HepG2 (cell line): ENCODE measurements around the gene HDAC4. TPM values are rescaled to one million over a fixed set of nuclear protein-coding genes. Genes with fewer than 3 reads are reported as not detected.

Source experiments
- ATAC-seq: fragments of 200-7000 bp; cut with Tn5 transposase; 3 replicates; pipeline ENCODE4 v1.9.1; 2020; ENCODE audit warnings: mild to moderate bottlenecking, moderate library complexity
- BruUV-seq: library from RNA; stranded (reverse); fragments of 400-500 nt; replicated peaks from 2 replicates; lab custom pipeline; 2021; lab: Mats Ljungman, UMichigan
- CTCF ChIA-PET: fragments of 300-600 bp; formaldehyde crosslinking; extraction: SDS; loops from one replicate; lab custom pipeline; 2021; ENCODE audit warnings: low total read pairs, inconsistent platforms, low intra/inter-chr PET ratio; lab: Yijun Ruan, JAX
- POLR2A ChIA-PET: fragments of 350-600 bp; sonication (Branson Sonifier 250); formaldehyde crosslinking; loops from one replicate; lab custom pipeline; 2020; ENCODE audit warnings: antibody characterized with exemption, inconsistent platforms; lab: Yijun Ruan, JAX
- DNase-seq: peaks from one replicate; pipeline ENCODE4 v3.0.0-alpha.2; 2015; ENCODE audit warnings: low spot score
- FAIRE-seq: peaks from 3 replicates; lab custom pipeline; 2011; peaks lifted over from hg19 to GRCh38; lab: Jason Lieb, UNC
- H2AFZ ChIP-seq: one replicate; pipeline ENCODE4 v1.6.1; 2011; ENCODE audit warnings: low read length, inconsistent platforms
- H3K27ac ChIP-seq: fragments of 300-600 bp; 3 replicates; pipeline ENCODE4 v1.8.0; 2011; ENCODE audit warnings: mixed run types, mild to moderate bottlenecking, mixed read lengths, low read length, inconsistent platforms; ENCODE audit not compliant: insufficient read depth; ENCODE audit errors: extremely low read length
- H3K27me3 ChIP-seq, 2 experiments: fragments of 200-600 bp in 1 of 2; 2 replicates in 1 of 2; 3 replicates in 1 of 2; pipeline versions ENCODE4 v1.6.0 to v1.8.0; 2011; ENCODE audit warnings: low read length in 2 of 2, mild to moderate bottlenecking in 2 of 2, moderate library complexity in 2 of 2, inconsistent platforms in 1 of 2; ENCODE audit not compliant: insufficient read depth in 2 of 2, control insufficient read depth in 1 of 2
- H3K36me3 ChIP-seq, 2 experiments: fragments of 200-600 bp in 1 of 2; replicated peaks in 1 of 2; 2 replicates in 1 of 2; 3 replicates in 1 of 2; pipeline versions ENCODE4 v1.5.1 to v1.8.0; 2011; ENCODE audit warnings: low read length in 2 of 2, inconsistent platforms in 1 of 2; ENCODE audit not compliant: insufficient read depth in 2 of 2, control insufficient read depth in 1 of 2
- H3K4me1 ChIP-seq: 2 replicates; pipeline ENCODE4 v1.5.1; 2012; ENCODE audit warnings: low read length, inconsistent platforms; ENCODE audit not compliant: insufficient read depth
- H3K4me2 ChIP-seq: 2 replicates; pipeline ENCODE4 v1.6.0; 2011; ENCODE audit warnings: low read depth, low read length, inconsistent platforms
- H3K4me3 ChIP-seq, 3 experiments: fragments of 200-600 bp in 1 of 3; sonication (generic), shearing (Covaris generic) in 1 of 3; replicated peaks in 1 of 3; 2 replicates each; pipeline ENCODE4 v1.5.1; 2011 to 2016; ENCODE audit warnings: low read length in 3 of 3, inconsistent platforms in 2 of 3, low read depth in 2 of 3, mild to moderate bottlenecking in 2 of 3, control low read depth in 1 of 3, mixed read lengths in 1 of 3; ENCODE audit not compliant: insufficient read depth in 1 of 3
- H3K79me2 ChIP-seq: one replicate; pipeline ENCODE4 v1.6.1; 2011; ENCODE audit warnings: low read length, inconsistent platforms; ENCODE audit not compliant: insufficient read depth
- H3K9ac ChIP-seq: 2 replicates; pipeline ENCODE4 v1.6.0; 2011; ENCODE audit warnings: mild to moderate bottlenecking, low read depth, low read length, inconsistent platforms; ENCODE audit not compliant: insufficient read depth
- H3K9me3 ChIP-seq: 2 replicates; pipeline ENCODE4 v1.5.1; 2012; ENCODE audit warnings: mild to moderate bottlenecking, low read length
- H4K20me1 ChIP-seq: 2 replicates; pipeline ENCODE4 v1.6.0; 2011; ENCODE audit warnings: inconsistent platforms, mild to moderate bottlenecking, low read length, moderate library complexity; ENCODE audit not compliant: insufficient read depth
- MATR3 ChIP-seq: sonication (generic); formaldehyde crosslinking; IDR thresholded peaks from 2 replicates; pipeline ENCODE4 v1.4.0; 2020; ENCODE audit warnings: missing genetic modification reagents
- MZF1 ChIP-seq: sonication (generic); formaldehyde crosslinking; IDR thresholded peaks from 2 replicates; pipeline ENCODE4 v1.8.1; 2023; ENCODE audit warnings: mild to moderate bottlenecking, missing genetic modification reagents, borderline replicate concordance
- NFE2L1 ChIP-seq: sonication (generic); formaldehyde crosslinking; IDR thresholded peaks from 2 replicates; pipeline ENCODE4 v1.4.0; 2020; ENCODE audit warnings: missing genetic modification reagents, mild to moderate bottlenecking, borderline replicate concordance
- PCBP2 ChIP-seq: fragments of 200-400 bp; formaldehyde crosslinking; optimal IDR thresholded peaks from 2 replicates; pipeline ENCODE3; 2018; ENCODE audit warnings: low read length, low read depth; ENCODE audit not compliant: poor library complexity, severe bottlenecking
- RCOR2 ChIP-seq: IDR thresholded peaks from 2 replicates; pipeline ENCODE4 v1.6.1; 2016; ENCODE audit warnings: missing biosample characterization, missing genetic modification reagents
- RFX3 ChIP-seq: IDR thresholded peaks from 2 replicates; pipeline ENCODE4 v1.6.1; 2016; ENCODE audit warnings: missing biosample characterization, missing genetic modification reagents
- SIX1 ChIP-seq: sonication (generic); formaldehyde crosslinking; IDR thresholded peaks from 2 replicates; pipeline ENCODE4 v1.4.0; 2020; ENCODE audit warnings: missing genetic modification reagents, borderline replicate concordance
- SRSF9 ChIP-seq: fragments of 200-400 bp; formaldehyde crosslinking; IDR thresholded peaks from 2 replicates; pipeline ENCODE4 v1.6.1; 2018; ENCODE audit warnings: borderline replicate concordance, mild to moderate bottlenecking, low read depth, low read length; ENCODE audit not compliant: insufficient read depth, poor library complexity, severe bottlenecking
- U2AF1 ChIP-seq: fragments of 200-400 bp; formaldehyde crosslinking; optimal IDR thresholded peaks from 2 replicates; pipeline ENCODE3; 2017; ENCODE audit warnings: mild to moderate bottlenecking, low read depth, low read length
- ZBTB38 ChIP-seq: sonication (generic); formaldehyde crosslinking; IDR thresholded peaks from 2 replicates; pipeline ENCODE4 v1.5.1; 2020; ENCODE audit warnings: mild to moderate bottlenecking, missing genetic modification reagents
- ZNF143 ChIP-seq: sonication (generic); formaldehyde crosslinking; IDR thresholded peaks from 2 replicates; pipeline ENCODE4 v1.4.0; 2020; ENCODE audit warnings: missing genetic modification reagents
- ZNF337 ChIP-seq: sonication (generic); formaldehyde crosslinking; IDR thresholded peaks from 2 replicates; pipeline ENCODE4 v1.5.1; 2020; ENCODE audit warnings: missing genetic modification reagents, low read depth, mild to moderate bottlenecking, borderline replicate concordance
- ZNF510 ChIP-seq: sonication (generic); formaldehyde crosslinking; IDR thresholded peaks from 2 replicates; pipeline ENCODE4 v1.4.0; 2020; ENCODE audit warnings: low read depth, mild to moderate bottlenecking, missing genetic modification reagents
- ZZZ3 ChIP-seq: sonication (generic); formaldehyde crosslinking; IDR thresholded peaks from 2 replicates; pipeline ENCODE4 v1.4.0; 2020; ENCODE audit warnings: missing genetic modification reagents, mild to moderate bottlenecking, borderline replicate concordance
- WGBS: methylation state at CpG from one replicate; pipeline ENCODE4 v1.1.6; 2017; ENCODE audit warnings: low lambda C conversion rate; 5-methylcytosine and 5-hydroxymethylcytosine counted together
- in situ Hi-C: cut with HindIII; loops from 2 replicates; pipeline ENCODE4 v1.10.0; 2017; ENCODE audit warnings: low pct_unique_long_range_greater_than_20kb; ENCODE audit not compliant: extremely low pct_ligation_motif_present
- intact Hi-C: fragments of 100-400 bp; cut with micrococcal nuclease; formaldehyde crosslinking; loops from one replicate; pipeline ENCODE4 v1.10.0; 2022; ENCODE audit not compliant: unreplicated experiment
- polyA plus RNA-seq, 8 experiments: library from polyadenylated mRNA; depleted of rRNA in 3 of 8; stranded (reverse) in 7 of 8; unstranded in 1 of 8; fragments of >200 nt; fragmentation: Illumina TruSeq in 4 of 8; extraction: Trizol in 4 of 8; gene quantifications; 2 replicates each; pipeline versions ENCODE4 v1.2.1 to v1.2.3, GENCODE V29; 2011 to 2016; ENCODE audit warnings: low read depth in 4 of 8, missing spikeins in 1 of 8, mixed read lengths in 1 of 8; ENCODE audit not compliant: insufficient read depth in 1 of 8
- total RNA-seq, 5 experiments: library from RNA; depleted of rRNA; stranded (reverse); fragments of >200 nt; fragmentation: Illumina TruSeq; extraction: Trizol; gene quantifications; 2 replicates each; pipeline ENCODE4 v1.2.3, GENCODE V29; 2016; ENCODE audit warnings: low read depth in 1 of 5
- TF ChIP-seq, protein P1 (sequence below): sonication (generic); formaldehyde crosslinking; IDR thresholded peaks from 2 replicates; pipeline ENCODE4 v1.5.0; 2020; ENCODE audit warnings: missing genetic modification reagents

Gene HDAC4
- total and polyA plus RNA-seq, 2 of the 13 experiments (the other 11 are each of a cell fraction or from before 2014, with no cell fraction given) = 10.1 to 11.5 TPM

DNA sequence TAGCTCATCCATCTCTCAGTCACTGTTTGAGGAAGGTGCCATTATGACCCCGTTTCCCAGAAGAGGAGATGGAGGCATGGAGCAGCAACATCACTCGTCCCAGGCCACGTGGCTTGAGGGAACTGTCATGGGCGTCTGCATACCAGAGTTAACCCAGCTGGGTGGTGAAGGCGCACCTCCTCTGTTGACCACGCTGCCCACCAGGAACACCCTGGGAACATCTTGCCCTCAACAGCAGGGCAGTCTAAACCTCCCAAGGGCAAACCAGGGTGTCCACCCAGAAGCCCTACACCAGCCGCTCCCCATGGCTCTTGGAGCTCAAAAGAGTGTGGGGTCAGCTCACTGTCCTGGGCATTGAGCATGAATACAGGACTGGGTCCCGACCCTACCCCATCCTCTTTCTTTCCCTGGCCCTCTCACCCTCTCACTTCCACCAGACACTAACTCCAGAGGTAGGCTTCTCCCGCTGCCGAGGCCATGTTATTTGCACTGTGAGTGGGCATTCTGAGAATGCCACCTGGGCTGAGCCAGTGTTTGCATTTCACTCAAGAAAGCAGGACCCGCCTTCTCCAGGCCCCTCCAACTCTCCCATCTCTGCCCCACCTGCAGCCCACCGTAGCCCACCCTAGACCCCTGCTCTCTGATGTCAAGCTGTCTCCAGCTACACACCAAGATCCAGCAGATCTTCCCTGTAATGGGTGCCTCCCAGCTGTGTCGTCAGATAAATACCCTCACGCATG lies 259.6 kb downstream of the HDAC4 start:
- TF ChIP-seq PCBP2 (no peak), MZF1 (CRISPR knock-in tag) (no peak), SIX1 (no peak), ZNF337 (no peak), ZBTB38 (no peak), SRSF9 (no peak), RFX3 (CRISPR knock-in tag) (no peak), NFE2L1 (CRISPR knock-in tag) (no peak), U2AF1 (no peak), MATR3 (CRISPR knock-in tag) (no peak), ZNF143 (CRISPR knock-in tag) (no peak), ZZZ3 (CRISPR knock-in tag) (no peak), ZNF510 (CRISPR knock-in tag) (no peak), RCOR2 (CRISPR knock-in tag) (no peak)
- TF ChIP-seq, protein P1, sequence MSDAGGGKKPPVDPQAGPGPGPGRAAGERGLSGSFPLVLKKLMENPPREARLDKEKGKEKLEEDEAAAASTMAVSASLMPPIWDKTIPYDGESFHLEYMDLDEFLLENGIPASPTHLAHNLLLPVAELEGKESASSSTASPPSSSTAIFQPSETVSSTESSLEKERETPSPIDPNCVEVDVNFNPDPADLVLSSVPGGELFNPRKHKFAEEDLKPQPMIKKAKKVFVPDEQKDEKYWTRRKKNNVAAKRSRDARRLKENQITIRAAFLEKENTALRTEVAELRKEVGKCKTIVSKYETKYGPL (CRISPR knock-in tag) = no peak
- TF ChIP-seq, all 625 proteins: peak for 0
- FAIRE-seq (no peak), ATAC-seq (no peak), DNase-seq (no peak)
- in situ Hi-C loops = no loop called here
- Histone ChIP-seq H3K4me2 (no peak overlapping the region), H3K36me3 (peaks cover 15 to 63% of the 10 kb centered on the region in 2 experiments), H3K9me3 (no peaks in the 10 kb centered on the region), H3K4me3 (no peak overlapping the region), H2AFZ (no peak overlapping the region), H3K79me2 (no peaks in the 10 kb centered on the region), H3K4me1 (peaks cover 12% of the 10 kb centered on the region), H3K27ac (no peak overlapping the region), H3K27me3 (no peaks in the 10 kb centered on the region), H3K9ac (no peak overlapping the region), H4K20me1 (peaks cover 10% of the 10 kb centered on the region; the same call in 1 of the 2 replicates)
- intact Hi-C loops = no loop called here
- 96% methylated on average over 13 of the region's 14 CpGs for WGBS
- ChIA-PET CTCF (no interaction called here), POLR2A (no interaction called here)
- BruUV-seq = no TSS peak
